IMR-90 (cell line): ENCODE results near the gene SPEG. TPM values are rescaled to one million over a fixed set of nuclear protein-coding genes. Genes with fewer than 3 reads are reported as not detected.

Experiments
- ATAC-seq: fragments of 200-7000 bp; cut with Tn5 transposase; 2 replicates; pipeline ENCODE4 v1.9.1; 2020; ENCODE audit warnings: low read depth, mild to moderate bottlenecking, moderate library complexity
- BruUV-seq: library from RNA; stranded (reverse); fragments of 400-500 nt; replicated peaks from 2 replicates; lab custom pipeline; 2021; lab: Mats Ljungman, UMichigan
- CTCF ChIA-PET: fragments of 300-600 bp; formaldehyde crosslinking; extraction: SDS; loops from one replicate; lab custom pipeline; 2021; ENCODE audit warnings: antibody characterized with exemption; lab: Yijun Ruan, JAX
- POLR2A ChIA-PET: fragments of 300-600 bp; sonication (Branson Sonifier 250); formaldehyde crosslinking; loops from one replicate; lab custom pipeline; 2022; ENCODE audit warnings: antibody characterized with exemption; ENCODE audit not compliant: unreplicated experiment; lab: Charles Lee
- DNase-seq: peaks from one replicate; pipeline ENCODE4 v3.0.0; 2013
- H2AFZ ChIP-seq: replicated peaks from 2 replicates; pipeline ENCODE3; 2013; ENCODE audit warnings: low read length, mild to moderate bottlenecking; ENCODE audit not compliant: poor library complexity
- H2AK5ac ChIP-seq: 2 replicates; pipeline ENCODE4 v1.6.1; 2013; ENCODE audit warnings: low read depth, low read length, inconsistent platforms
- H2AK9ac ChIP-seq: replicated peaks from 2 replicates; pipeline ENCODE3; 2013; ENCODE audit warnings: mild to moderate bottlenecking, low read depth, low read length, moderate library complexity; ENCODE audit not compliant: poor library complexity
- H2BK120ac ChIP-seq: 2 replicates; pipeline ENCODE4 v1.6.1; 2013; ENCODE audit warnings: low read depth, low read length, inconsistent platforms
- H2BK15ac ChIP-seq: 3 replicates; pipeline ENCODE4 v1.6.1; 2013; ENCODE audit warnings: low read depth, low read length, inconsistent platforms
- H2BK20ac ChIP-seq: 2 replicates; pipeline ENCODE4 v1.6.1; 2013; ENCODE audit warnings: low read depth, mild to moderate bottlenecking, inconsistent platforms, low read length, moderate library complexity
- H2BK5ac ChIP-seq: 2 replicates; pipeline ENCODE4 v1.6.1; 2013; ENCODE audit warnings: mild to moderate bottlenecking, low read depth, low read length, inconsistent platforms; ENCODE audit not compliant: poor library complexity, severe bottlenecking
- H3K14ac ChIP-seq: replicated peaks from 2 replicates; pipeline ENCODE4 v1.6.1; 2013; ENCODE audit warnings: low read depth, low read length, inconsistent platforms
- H3K18ac ChIP-seq: 2 replicates; pipeline ENCODE4 v1.6.1; 2013; ENCODE audit warnings: low read depth, low read length, control low read depth
- H3K23ac ChIP-seq: 2 replicates; pipeline ENCODE4 v1.6.1; 2013; ENCODE audit warnings: low read depth, low read length, inconsistent platforms
- H3K27ac ChIP-seq: 2 replicates; pipeline ENCODE4 v1.5.1; 2013; ENCODE audit warnings: mild to moderate bottlenecking, control low read depth, low read length; ENCODE audit not compliant: insufficient read depth
- H3K27me3 ChIP-seq: 2 replicates; pipeline ENCODE4 v1.6.1; 2013; ENCODE audit warnings: low read length; ENCODE audit not compliant: control insufficient read depth, insufficient read depth
- H3K36me3 ChIP-seq: 2 replicates; pipeline ENCODE4 v1.6.1; 2013; ENCODE audit warnings: low read length, mixed read lengths; ENCODE audit not compliant: control insufficient read depth, insufficient read depth
- H3K4ac ChIP-seq: 2 replicates; pipeline ENCODE4 v1.6.1; 2013; ENCODE audit warnings: low read depth, low read length, inconsistent platforms
- H3K4me1 ChIP-seq: 2 replicates; pipeline ENCODE4 v1.6.1; 2013; ENCODE audit warnings: low read length, mixed read lengths; ENCODE audit not compliant: control insufficient read depth, insufficient read depth
- H3K4me2 ChIP-seq: 2 replicates; pipeline ENCODE4 v1.6.1; 2013; ENCODE audit warnings: low read depth, mild to moderate bottlenecking, control low read depth, low read length, moderate library complexity
- H3K4me3 ChIP-seq: 2 replicates; pipeline ENCODE4 v1.5.1; 2013; ENCODE audit warnings: low read depth, mild to moderate bottlenecking, control low read depth, low read length, moderate library complexity; ENCODE audit not compliant: insufficient read depth
- H3K56ac ChIP-seq: 2 replicates; pipeline ENCODE4 v1.6.1; 2013; ENCODE audit warnings: low read length, inconsistent platforms; ENCODE audit not compliant: insufficient read depth; ENCODE audit errors: extremely low read depth
- H3K79me1 ChIP-seq, 2 experiments: 2 replicates each; pipeline ENCODE4 v1.6.1; 2013; ENCODE audit warnings: low read length in 2 of 2, inconsistent platforms in 1 of 2, low read depth in 1 of 2
- H3K9ac ChIP-seq: 2 replicates; pipeline ENCODE4 v1.6.1; 2013; ENCODE audit warnings: low read depth, low read length, control low read depth
- H3K9me1 ChIP-seq: 2 replicates; pipeline ENCODE4 v1.6.1; 2013; ENCODE audit warnings: low read length, inconsistent platforms; ENCODE audit not compliant: insufficient read depth
- H3K9me3 ChIP-seq: 2 replicates; pipeline ENCODE4 v1.6.1; 2013; ENCODE audit warnings: low read length; ENCODE audit not compliant: control insufficient read depth, insufficient read depth
- H4K20me1 ChIP-seq: 2 replicates; pipeline ENCODE4 v1.6.1; 2013; ENCODE audit warnings: low read length, inconsistent platforms; ENCODE audit not compliant: insufficient read depth
- H4K5ac ChIP-seq: 2 replicates; pipeline ENCODE4 v1.6.1; 2013; ENCODE audit warnings: mild to moderate bottlenecking, low read depth, low read length, control low read depth
- H4K8ac ChIP-seq, 2 experiments: 2 replicates each; pipeline ENCODE4 v1.6.1; 2013; ENCODE audit warnings: low read depth in 2 of 2, low read length in 2 of 2, control low read depth in 1 of 2, inconsistent platforms in 1 of 2
- H4K91ac ChIP-seq: 2 replicates; pipeline ENCODE4 v1.6.1; 2013; ENCODE audit warnings: low read depth, low read length, inconsistent platforms; ENCODE audit not compliant: insufficient read depth
- CEBPB ChIP-seq: IDR thresholded peaks from 2 replicates; pipeline ENCODE4 v1.6.1; 2012; ENCODE audit warnings: low read depth, low read length, improper control_type of control experiment
- CTCF ChIP-seq: conservative IDR thresholded peaks from 2 replicates; pipeline ENCODE4 v1.5.1; 2012; ENCODE audit warnings: mild to moderate bottlenecking, low read depth, low read length, improper control_type of control experiment
- ELK1 ChIP-seq: fragments of 150-350 bp; IDR thresholded peaks from 2 replicates; pipeline ENCODE4 v1.6.1; 2016; ENCODE audit warnings: low read depth, mild to moderate bottlenecking, low read length, moderate library complexity, borderline replicate concordance
- FOS ChIP-seq: fragments of 150-350 bp; IDR thresholded peaks from 2 replicates; pipeline ENCODE4 v1.6.1; 2016; ENCODE audit warnings: low read depth, low read length
- MAFK ChIP-seq: IDR thresholded peaks from 2 replicates; pipeline ENCODE4 v1.6.1; 2012; ENCODE audit warnings: low read depth, low read length, improper control_type of control experiment
- MAZ ChIP-seq: IDR thresholded peaks from 2 replicates; pipeline ENCODE4 v1.6.1; 2012; ENCODE audit warnings: low read depth, mild to moderate bottlenecking, low read length, improper control_type of control experiment, moderate library complexity, borderline replicate concordance
- MXI1 ChIP-seq: IDR thresholded peaks from 2 replicates; pipeline ENCODE4 v1.6.1; 2012; ENCODE audit warnings: low read depth, mild to moderate bottlenecking, low read length, moderate library complexity, borderline replicate concordance
- NFE2L2 ChIP-seq: fragments of 150-350 bp; IDR thresholded peaks from 2 replicates; pipeline ENCODE4 v1.6.1; 2016; ENCODE audit warnings: low read depth, mild to moderate bottlenecking, low read length
- POLR2A ChIP-seq: IDR thresholded peaks from 2 replicates; pipeline ENCODE4 v1.6.1; 2012; ENCODE audit warnings: mild to moderate bottlenecking, low read depth, low read length
- RAD21 ChIP-seq: IDR thresholded peaks from 2 replicates; pipeline ENCODE4 v1.6.1; 2012; ENCODE audit warnings: low read length, improper control_type of control experiment
- RCOR1 ChIP-seq: IDR thresholded peaks from 2 replicates; pipeline ENCODE4 v1.6.1; 2012; ENCODE audit warnings: mild to moderate bottlenecking, low read length, improper control_type of control experiment; ENCODE audit not compliant: insufficient replicate concordance
- RFX5 ChIP-seq: IDR thresholded peaks from 2 replicates; pipeline ENCODE4 v1.8.0; 2012; ENCODE audit warnings: low read depth, mild to moderate bottlenecking, low read length, moderate library complexity
- USF2 ChIP-seq: fragments of 150-350 bp; IDR thresholded peaks from 2 replicates; pipeline ENCODE4 v1.6.1; 2017; ENCODE audit warnings: mild to moderate bottlenecking, antibody characterized with exemption, low read length, low read depth
- WGBS, 2 experiments: methylation state at CpG; one replicate each; pipeline versions ENCODE4 v1.1.5 to v1.1.7; 2013; ENCODE audit warnings: missing lambda C conversion rate in 2 of 2; ENCODE audit not compliant: insufficient read length in 1 of 2; ENCODE audit errors: extremely low coverage in 2 of 2; 5-methylcytosine and 5-hydroxymethylcytosine counted together
- dilution Hi-C: fragments of 300-500 bp; cut with HindIII; formaldehyde crosslinking; loops from one replicate; pipeline ENCODE4 v1.14.3; 2018; ENCODE audit warnings: low sequenced_read_pairs; ENCODE audit not compliant: unreplicated experiment
- in situ Hi-C: fragments of 300-500 bp; cut with MboI; formaldehyde crosslinking; loops from 3 replicates; pipeline ENCODE4 v1.14.3; 2019; ENCODE audit warnings: low sequenced_read_pairs, inconsistent platforms, mixed read lengths
- intact Hi-C: fragments of 100-400 bp; cut with micrococcal nuclease; formaldehyde crosslinking; loops from 2 replicates; pipeline ENCODE4 v1.10.0; 2022
- polyA plus RNA-seq, 3 experiments: library from polyadenylated mRNA; depleted of rRNA; stranded (reverse); fragments of >200 nt; gene quantifications; 2 replicates each; pipeline ENCODE4 v1.2.3, GENCODE V29; 2012; ENCODE audit warnings: low replicate concordance in 1 of 3
- total RNA-seq: library from RNA; depleted of rRNA; stranded (reverse); fragments of >200 nt; gene quantifications from 2 replicates; pipeline ENCODE4 v1.2.3, GENCODE V29; 2012

SPEG gene
- total and polyA plus RNA-seq, 2 of the 4 experiments (the other 2 are of a cell fraction), result 6.8 to 81.6 TPM

- Histone ChIP-seq H3K14ac (peak within 1 kb of the TSS; percentile 85), H2BK20ac (no peak within 1 kb of the TSS), H4K91ac (peak within 1 kb of the TSS; percentile 88), H3K9ac (peak within 1 kb of the TSS; percentile 83), H2AK5ac (peak within 1 kb of the TSS; percentile 66; the same call in 1 of the 2 replicates), H3K18ac (peak within 1 kb of the TSS; percentile 64), H3K9me3 (no peaks in the 10 kb centered on the region), H4K8ac (peak within 1 kb of the TSS; percentile 91 to 96), H3K36me3 (peaks cover 33% of the 10 kb centered on the region), H3K4ac (peak within 1 kb of the TSS; percentile 89), H3K4me2 (peak within 1 kb of the TSS; percentile 85), H3K4me3 (peak within 1 kb of the TSS; percentile 63), H3K56ac (peak within 1 kb of the TSS; percentile 88), H3K23ac (peak within 1 kb of the TSS; percentile 59), H2BK120ac (peak within 1 kb of the TSS; percentile 59), H4K20me1 (no peaks in the 10 kb centered on the region), H3K27me3 (no peaks in the 10 kb centered on the region), H3K27ac (peak within 1 kb of the TSS; percentile 91), H3K9me1 (peaks cover 14% of the 10 kb centered on the region), H2BK15ac (peak within 1 kb of the TSS; percentile 36; the same call in 1 of the 3 replicates), H2BK5ac (peak within 1 kb of the TSS; percentile 90), H2AK9ac (peak within 1 kb of the TSS; percentile 95), H4K5ac (peak within 1 kb of the TSS; percentile 84), H2AFZ (peak within 1 kb of the TSS; percentile 97), H3K4me1 (peaks cover 26% of the 10 kb centered on the region), H3K79me1 (peaks cover 15 to 22% of the 10 kb centered on the region in 2 experiments)
- intact Hi-C loops (loop anchor here (5.0 kb wide), 1 partner anchor 210 kb away; the partner anchor contains the start of genes CNPPD1 and RETREG2), in situ Hi-C loops (no loop called here), dilution Hi-C loops (no loop called here)
- WGBS, 2 experiments, result no CpG with 5 or more reads among the region's 76 CpGs
- POLR2A ChIA-PET, result interaction anchor here (0.5 to 0.9 kb wide), 7 partner anchors 12 to 1245 kb away, joined by 3 to 16 read pairs (median 5); no protein-coding TSS in a partner anchor
- peak; percentile 89 for DNase-seq
- peak; percentile 75 for ATAC-seq
- no TSS peak for BruUV-seq
- CTCF ChIA-PET, result interaction anchor here (1.0 to 1.7 kb wide), 5 partner anchors 16 to 179 kb away, joined by 3 to 5 read pairs (median 3); no protein-coding TSS in a partner anchor
- TF ChIP-seq POLR2A, result peak; percentile 57; the same call in 1 of the 2 replicates
- no peak for TF ChIP-seq RFX5
- TF ChIP-seq FOS, result no peak
- TF ChIP-seq RCOR1, result no peak
- TF ChIP-seq NFE2L2, result no peak
- no peak for TF ChIP-seq MAZ
- peak; percentile 74 for TF ChIP-seq USF2
- no peak for TF ChIP-seq MAFK
- no peak for TF ChIP-seq CEBPB
- no peak for TF ChIP-seq CTCF
- no peak for TF ChIP-seq ELK1
- TF ChIP-seq RAD21, result no peak
- peak; percentile 69; the same call in 1 of the 2 replicates for TF ChIP-seq MXI1
Measured at GRCh38 chr2:219387306-219388120, 47.1 kb upstream of the SPEG start, which contains the start of gene DNPEP. DNPEP (minus strand) TSS chr2:219387912; CDS start chr2:219387794, 118 bp downstream.
